T follicular helper cell (primary cell): Measurements from ENCODE around the gene FAM120B.

Experiments used
- DNase-seq: peaks from one replicate; pipeline ENCODE4 v3.0.0-alpha.2; 2020; ENCODE audit warnings: low read depth

The FAM120B gene

GRCh38 chr6:170357812-170358211 is 51.3 kb downstream of the FAM120B start:
- DNase-seq = no peak

GRCh38 chr6:170358496-170358895 is 51.9 kb downstream of the FAM120B start:
- no peak for DNase-seq

- DNase-seq = no peak
Observed at GRCh38 chr6:170360476-170360875, 53.9 kb downstream of the FAM120B start.

- DNase-seq = no peak
Observed at GRCh38 chr6:170361335-170361734, 54.8 kb downstream of the FAM120B start.

GRCh38 chr6:170362121-170362520 is 55.6 kb downstream of the FAM120B start:
- DNase-seq = no peak

GRCh38 chr6:170363255-170363654 is 56.7 kb downstream of the FAM120B start:
- DNase-seq = no peak

- DNase-seq = no peak
Observed at GRCh38 chr6:170365121-170365520, 58.6 kb downstream of the FAM120B start.

- DNase-seq = no peak
Observed at GRCh38 chr6:170365593-170365992, 59.0 kb downstream of the FAM120B start.

GRCh38 chr6:170366248-170366960 is 59.8 kb downstream of the FAM120B start:
- DNase-seq = no peak

- no peak for DNase-seq
Observed at GRCh38 chr6:170367241-170367640, 60.7 kb downstream of the FAM120B start.

- no peak for DNase-seq
Observed at GRCh38 chr6:170368544-170368943, 62.0 kb downstream of the FAM120B start.

GRCh38 chr6:170369403-170369802 is 62.8 kb downstream of the FAM120B start:
- DNase-seq = no peak

- DNase-seq = no peak
Observed at GRCh38 chr6:170370416-170370815, 63.9 kb downstream of the FAM120B start.

GRCh38 chr6:170371080-170371479 is 64.5 kb downstream of the FAM120B start:
- DNase-seq = no peak

GRCh38 chr6:170371588-170371987 is 65.0 kb downstream of the FAM120B start:
- DNase-seq = no peak

- no peak for DNase-seq
Observed at GRCh38 chr6:170372380-170373325, 66.1 kb downstream of the FAM120B start.

GRCh38 chr6:170374571-170375444 is 68.2 kb downstream of the FAM120B start:
- no peak for DNase-seq

GRCh38 chr6:170375661-170376060 is 69.1 kb downstream of the FAM120B start:
- DNase-seq = no peak

- no peak for DNase-seq
Observed at GRCh38 chr6:170376386-170377043, 70.0 kb downstream of the FAM120B start.

GRCh38 chr6:170378502-170378901 is 71.9 kb downstream of the FAM120B start:
- DNase-seq = no peak

GRCh38 chr6:170381562-170381961 is 75.0 kb downstream of the FAM120B start:
- no peak for DNase-seq
